ENCODE data around the gene TMEM255B. TPM values are rescaled to one million over a fixed set of nuclear protein-coding genes. Genes with fewer than 3 reads are reported as not detected.

TMEM255B gene
- polyA plus RNA-seq, 1 donor (not counting 4 experiments of a cell fraction or from before 2014, with no cell fraction given), result 7.6 TPM

DNA sequence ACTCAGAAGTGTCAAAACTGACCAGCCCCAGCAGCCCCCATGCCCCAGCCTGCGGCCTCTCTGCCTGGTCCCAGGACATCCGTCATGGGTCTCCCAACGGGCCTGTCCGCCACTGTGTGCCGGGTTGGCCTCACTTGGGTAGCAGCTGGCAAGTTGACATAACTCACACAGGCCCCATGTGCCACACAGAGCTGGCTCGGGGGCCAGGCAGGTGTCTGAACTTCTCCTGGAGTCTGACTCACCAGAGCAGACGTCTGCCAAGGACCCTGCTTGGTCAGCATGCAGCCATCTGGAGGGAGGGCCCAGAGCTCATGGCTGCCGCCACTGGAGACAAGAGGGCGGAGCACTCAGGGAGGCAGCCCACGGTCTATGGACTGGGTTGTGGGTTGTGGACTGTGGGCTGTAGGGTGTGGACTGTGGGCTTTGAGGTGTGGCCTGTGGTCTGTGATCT lies 32.0 kb upstream of the TMEM255B start:
- Histone ChIP-seq H3K4me2 (ENCODE audit: control insufficient read depth, extremely low read depth, insufficient read depth, low read depth, low read length) (no peak overlapping the region), H3K36me3 (ENCODE audit: control insufficient read depth in 2 of 2, extremely low read depth in 1 of 2, insufficient read depth in 2 of 2, low read length in 2 of 2) (no peaks in the 10 kb centered on the region), H3K9me3 (ENCODE audit: control insufficient read depth, low read depth, low read length) (peaks cover 8% of the 10 kb centered on the region), H3K4me3 (ENCODE audit: control insufficient read depth in 2 of 3, extremely low read depth in 1 of 3, insufficient read depth in 2 of 3, low read depth in 1 of 3, low read length in 3 of 3) (no peak overlapping the region), H2AFZ (ENCODE audit: control insufficient read depth, low read length) (no peak overlapping the region), H3K79me2 (ENCODE audit: control insufficient read depth, insufficient read depth, low read length) (no peaks in the 10 kb centered on the region), H3K9me1 (ENCODE audit: control insufficient read depth, extremely low read depth, insufficient read depth, low read length) (no peaks in the 10 kb centered on the region), H3K27me3 (ENCODE audit: control insufficient read depth, extremely low read depth, insufficient read depth, low read length) (peaks cover 36% of the 10 kb centered on the region), H3K27ac (ENCODE audit: control insufficient read depth, insufficient read depth, low read length) (no peak overlapping the region), H4K20me1 (ENCODE audit: control insufficient read depth, extremely low read depth, insufficient read depth, low read length) (no peaks in the 10 kb centered on the region), H3K4me1 (ENCODE audit: control insufficient read depth, extremely low read depth, insufficient read depth, low read length) (peaks cover 4% of the 10 kb centered on the region), H3K9ac (ENCODE audit: control insufficient read depth, extremely low read depth, insufficient read depth, low read length) (no peak overlapping the region)
- TF ChIP-seq, protein P1, sequence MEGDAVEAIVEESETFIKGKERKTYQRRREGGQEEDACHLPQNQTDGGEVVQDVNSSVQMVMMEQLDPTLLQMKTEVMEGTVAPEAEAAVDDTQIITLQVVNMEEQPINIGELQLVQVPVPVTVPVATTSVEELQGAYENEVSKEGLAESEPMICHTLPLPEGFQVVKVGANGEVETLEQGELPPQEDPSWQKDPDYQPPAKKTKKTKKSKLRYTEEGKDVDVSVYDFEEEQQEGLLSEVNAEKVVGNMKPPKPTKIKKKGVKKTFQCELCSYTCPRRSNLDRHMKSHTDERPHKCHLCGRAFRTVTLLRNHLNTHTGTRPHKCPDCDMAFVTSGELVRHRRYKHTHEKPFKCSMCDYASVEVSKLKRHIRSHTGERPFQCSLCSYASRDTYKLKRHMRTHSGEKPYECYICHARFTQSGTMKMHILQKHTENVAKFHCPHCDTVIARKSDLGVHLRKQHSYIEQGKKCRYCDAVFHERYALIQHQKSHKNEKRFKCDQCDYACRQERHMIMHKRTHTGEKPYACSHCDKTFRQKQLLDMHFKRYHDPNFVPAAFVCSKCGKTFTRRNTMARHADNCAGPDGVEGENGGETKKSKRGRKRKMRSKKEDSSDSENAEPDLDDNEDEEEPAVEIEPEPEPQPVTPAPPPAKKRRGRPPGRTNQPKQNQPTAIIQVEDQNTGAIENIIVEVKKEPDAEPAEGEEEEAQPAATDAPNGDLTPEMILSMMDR (optimal IDR thresholded peaks at IDR 0.05 in 1 of 3, IDR thresholded peaks at IDR 0.05 in 1 of 3, conservative IDR thresholded peaks at IDR 0.05 in 1 of 3; ENCODE audit: extremely low read depth in 1 of 3, insufficient read depth in 2 of 3, low read length in 3 of 3), result no peak
- TF ChIP-seq EZH2 (IDR thresholded peaks at IDR 0.05; ENCODE audit: low read length), result no peak
- DNase-seq (ENCODE audit: low read depth, low spot score), result no peak
- dilution Hi-C loops (cut with MboI; ENCODE audit: extremely low pct_ligation_motif_present, low sequenced_read_pairs), result no loop called here
- FAIRE-seq, result no peak

DNA sequence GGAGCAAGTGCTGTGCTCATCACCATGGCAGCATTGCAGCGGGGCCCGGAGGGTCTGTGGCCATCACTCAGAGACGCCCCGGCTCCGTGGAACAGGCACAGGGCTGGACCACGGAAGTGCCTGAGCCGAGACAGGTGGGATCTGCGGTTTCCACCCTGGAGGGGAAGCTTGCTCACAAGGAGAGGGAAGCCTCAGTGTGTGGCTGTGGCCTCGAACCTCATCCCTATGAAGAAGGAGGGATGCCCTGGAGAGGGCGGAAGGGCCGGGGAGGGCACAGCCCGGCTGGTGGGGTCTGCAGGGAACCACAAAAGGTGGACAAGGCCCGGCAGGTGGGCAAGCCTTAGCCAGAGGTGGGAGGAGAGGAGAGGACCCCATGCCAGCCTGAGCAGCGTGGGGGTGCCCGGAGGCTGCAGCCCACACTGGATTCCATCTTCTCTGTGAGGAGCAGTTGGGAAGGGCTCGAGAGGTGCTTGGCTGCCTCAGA lies 30.4 kb upstream of the TMEM255B start:
- H3K9me1 ChIP-seq (ENCODE audit: control insufficient read depth, extremely low read depth, insufficient read depth, low read length), result no peaks in the 10 kb centered on the region
- H3K27ac ChIP-seq (ENCODE audit: control insufficient read depth, insufficient read depth, low read length), result no peak overlapping the region
- FAIRE-seq, result no peak
- TF ChIP-seq EZH2 (IDR thresholded peaks at IDR 0.05; ENCODE audit: low read length), result no peak
- TF ChIP-seq, protein P1 (optimal IDR thresholded peaks at IDR 0.05 in 1 of 3, IDR thresholded peaks at IDR 0.05 in 1 of 3, conservative IDR thresholded peaks at IDR 0.05 in 1 of 3; ENCODE audit: extremely low read depth in 1 of 3, insufficient read depth in 2 of 3, low read length in 3 of 3), result no peak
- no peak overlapping the region for H3K4me3 ChIP-seq (ENCODE audit: control insufficient read depth in 2 of 3, extremely low read depth in 1 of 3, insufficient read depth in 2 of 3, low read depth in 1 of 3, low read length in 3 of 3)
- peaks cover 4% of the 10 kb centered on the region for H3K4me1 ChIP-seq (ENCODE audit: control insufficient read depth, extremely low read depth, insufficient read depth, low read length)
- H4K20me1 ChIP-seq (ENCODE audit: control insufficient read depth, extremely low read depth, insufficient read depth, low read length), result no peaks in the 10 kb centered on the region
- dilution Hi-C loops (cut with MboI; ENCODE audit: extremely low pct_ligation_motif_present, low sequenced_read_pairs), result no loop called here
- no peaks in the 10 kb centered on the region for H3K36me3 ChIP-seq (ENCODE audit: control insufficient read depth in 2 of 2, extremely low read depth in 1 of 2, insufficient read depth in 2 of 2, low read length in 2 of 2)
- H3K79me2 ChIP-seq (ENCODE audit: control insufficient read depth, insufficient read depth, low read length), result no peaks in the 10 kb centered on the region
- no peak for DNase-seq (ENCODE audit: low read depth, low spot score)
- no peak overlapping the region for H3K4me2 ChIP-seq (ENCODE audit: control insufficient read depth, extremely low read depth, insufficient read depth, low read depth, low read length)
- no peak overlapping the region for H3K9ac ChIP-seq (ENCODE audit: control insufficient read depth, extremely low read depth, insufficient read depth, low read length)
- H2AFZ ChIP-seq (ENCODE audit: control insufficient read depth, low read length), result no peak overlapping the region
- H3K9me3 ChIP-seq (ENCODE audit: control insufficient read depth, low read depth, low read length), result peaks cover 11% of the 10 kb centered on the region
- peaks cover 36% of the 10 kb centered on the region for H3K27me3 ChIP-seq (ENCODE audit: control insufficient read depth, extremely low read depth, insufficient read depth, low read length)
